HL-60 (cell line): ENCODE data around the gene ATP9B.
"Not testable (repeated sequence)": the region's sequence is repeated elsewhere in the genome, so short reads cannot be mapped to it uniquely, and the experiment has no call there.

Source experiments
- DNase-seq, 2 experiments: peaks; one replicate each; pipeline ENCODE4 v3.0.0-alpha.2; 2010 to 2020; ENCODE audit warnings: low read depth in 1 of 2, low spot score in 1 of 2
- H3K27ac ChIP-seq: fragments of 250-450 bp; sonication (Bioruptor Pico); replicated peaks from 2 replicates; pipeline ENCODE4 v1.5.1; 2020; ENCODE audit warnings: mild to moderate bottlenecking, moderate library complexity
- H3K27me3 ChIP-seq: fragments of 250-450 bp; sonication (Bioruptor Pico); 2 replicates; pipeline ENCODE4 v1.5.1; 2021; ENCODE audit warnings: mild to moderate bottlenecking, moderate library complexity; ENCODE audit not compliant: insufficient read depth, poor library complexity, severe bottlenecking
- H3K4me3 ChIP-seq: replicated peaks from 2 replicates; pipeline ENCODE4 v1.5.1; 2011; ENCODE audit warnings: mild to moderate bottlenecking, control low read depth, low read length; ENCODE audit not compliant: insufficient read depth
- CTCF ChIP-seq: IDR thresholded peaks from one replicate; pipeline ENCODE4 v1.5.1; 2011; ENCODE audit warnings: low read length, control low read depth, inconsistent platforms; ENCODE audit not compliant: insufficient read depth
- GABPA ChIP-seq: IDR thresholded peaks from 2 replicates; pipeline ENCODE4 v1.6.1; 2012; ENCODE audit warnings: low read depth
- POLR2AphosphoS5 ChIP-seq: IDR thresholded peaks from 2 replicates; pipeline ENCODE4 v1.6.1; 2012; ENCODE audit warnings: low read depth
- SPI1 ChIP-seq: IDR thresholded peaks from 2 replicates; pipeline ENCODE4 v1.6.1; 2012; ENCODE audit warnings: low read depth, mild to moderate bottlenecking, borderline replicate concordance
- TF ChIP-seq, protein P1 (sequence below): IDR thresholded peaks from 2 replicates; pipeline ENCODE4 v1.6.1; 2012; ENCODE audit warnings: low read depth; ENCODE audit not compliant: insufficient replicate concordance

Gene ATP9B

GRCh38 chr18:79283929-79284328 is 214.7 kb downstream of the ATP9B start:
- Histone ChIP-seq H3K4me3 (no peak overlapping the region), H3K27me3 (no peaks in the 10 kb centered on the region), H3K27ac (no peak overlapping the region)
- DNase-seq, result no peak
- TF ChIP-seq, protein P1, sequence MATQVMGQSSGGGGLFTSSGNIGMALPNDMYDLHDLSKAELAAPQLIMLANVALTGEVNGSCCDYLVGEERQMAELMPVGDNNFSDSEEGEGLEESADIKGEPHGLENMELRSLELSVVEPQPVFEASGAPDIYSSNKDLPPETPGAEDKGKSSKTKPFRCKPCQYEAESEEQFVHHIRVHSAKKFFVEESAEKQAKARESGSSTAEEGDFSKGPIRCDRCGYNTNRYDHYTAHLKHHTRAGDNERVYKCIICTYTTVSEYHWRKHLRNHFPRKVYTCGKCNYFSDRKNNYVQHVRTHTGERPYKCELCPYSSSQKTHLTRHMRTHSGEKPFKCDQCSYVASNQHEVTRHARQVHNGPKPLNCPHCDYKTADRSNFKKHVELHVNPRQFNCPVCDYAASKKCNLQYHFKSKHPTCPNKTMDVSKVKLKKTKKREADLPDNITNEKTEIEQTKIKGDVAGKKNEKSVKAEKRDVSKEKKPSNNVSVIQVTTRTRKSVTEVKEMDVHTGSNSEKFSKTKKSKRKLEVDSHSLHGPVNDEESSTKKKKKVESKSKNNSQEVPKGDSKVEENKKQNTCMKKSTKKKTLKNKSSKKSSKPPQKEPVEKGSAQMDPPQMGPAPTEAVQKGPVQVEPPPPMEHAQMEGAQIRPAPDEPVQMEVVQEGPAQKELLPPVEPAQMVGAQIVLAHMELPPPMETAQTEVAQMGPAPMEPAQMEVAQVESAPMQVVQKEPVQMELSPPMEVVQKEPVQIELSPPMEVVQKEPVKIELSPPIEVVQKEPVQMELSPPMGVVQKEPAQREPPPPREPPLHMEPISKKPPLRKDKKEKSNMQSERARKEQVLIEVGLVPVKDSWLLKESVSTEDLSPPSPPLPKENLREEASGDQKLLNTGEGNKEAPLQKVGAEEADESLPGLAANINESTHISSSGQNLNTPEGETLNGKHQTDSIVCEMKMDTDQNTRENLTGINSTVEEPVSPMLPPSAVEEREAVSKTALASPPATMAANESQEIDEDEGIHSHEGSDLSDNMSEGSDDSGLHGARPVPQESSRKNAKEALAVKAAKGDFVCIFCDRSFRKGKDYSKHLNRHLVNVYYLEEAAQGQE, result no peak
- TF ChIP-seq SPI1, result no peak
- no peak for TF ChIP-seq GABPA
- TF ChIP-seq CTCF, result no peak
- no peak for TF ChIP-seq POLR2AphosphoS5

DNA sequence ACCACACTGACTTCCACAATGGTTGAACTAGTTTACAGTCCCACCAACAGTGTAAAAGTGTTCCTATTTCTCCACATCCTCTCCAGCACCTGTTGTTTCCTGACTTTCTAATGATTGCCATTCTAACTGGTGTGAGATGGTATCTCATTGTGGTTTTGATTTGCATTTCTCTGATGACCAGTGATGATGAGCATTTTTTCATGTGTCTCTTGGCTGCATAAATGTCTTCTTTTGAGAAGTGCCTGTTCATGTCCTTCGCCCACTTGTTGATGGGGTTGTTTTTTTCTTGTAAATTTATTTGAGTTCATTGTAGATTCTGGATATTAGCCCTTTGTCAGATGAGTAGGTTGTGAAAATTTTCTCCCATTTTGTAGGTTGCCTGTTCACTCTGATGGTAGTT is 216.0 kb downstream of the ATP9B start:
- not testable (repeated sequence) for H3K27ac ChIP-seq, H3K4me3 ChIP-seq, DNase-seq, H3K27me3 ChIP-seq

GRCh38 chr18:79290409-79290808 is 221.2 kb downstream of the ATP9B start:
- not testable (repeated sequence) for H3K27ac ChIP-seq, H3K27me3 ChIP-seq, DNase-seq, H3K4me3 ChIP-seq

GRCh38 chr18:79290876-79291275 is 221.7 kb downstream of the ATP9B start:
- DNase-seq, result no peak
- H3K27me3 ChIP-seq, result no peaks in the 10 kb centered on the region
- TF ChIP-seq CTCF, result no peak
- no peak for TF ChIP-seq POLR2AphosphoS5
- TF ChIP-seq, protein P1, result no peak
- no peak for TF ChIP-seq GABPA
- TF ChIP-seq SPI1, result no peak

DNA sequence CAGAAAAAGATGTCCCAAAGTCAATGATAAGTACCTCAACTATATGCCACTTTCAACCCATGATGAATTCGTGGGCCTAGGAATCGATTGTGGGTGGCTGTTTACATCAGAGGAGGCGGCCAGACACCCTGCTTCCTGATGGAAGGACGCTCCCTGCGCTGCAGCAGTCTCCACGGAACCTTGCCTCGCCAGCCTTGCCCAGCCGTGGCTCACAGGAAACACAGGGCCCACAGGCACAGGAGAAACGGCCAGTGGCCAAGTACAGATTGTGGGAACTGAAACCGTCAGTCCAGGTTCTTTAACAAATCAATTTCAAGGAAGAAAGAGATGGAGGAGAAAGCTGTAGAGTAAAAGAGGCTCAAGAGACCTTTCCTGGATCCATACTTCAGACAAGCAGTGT is 225.0 kb downstream of the ATP9B start:
- no peak for TF ChIP-seq POLR2AphosphoS5
- no peak for TF ChIP-seq SPI1
- TF ChIP-seq GABPA, result no peak
- no peak for TF ChIP-seq CTCF
- TF ChIP-seq, protein P1, result no peak
- H3K4me3 ChIP-seq, result no peak overlapping the region

More at GRCh38 chr18:79290876-79291275, 221.7 kb downstream of the ATP9B start:
- no peak overlapping the region for H3K4me3 ChIP-seq
- H3K27ac ChIP-seq, result no peak overlapping the region

More for the DNA sequence above, 225.0 kb downstream of the ATP9B start:
- Histone ChIP-seq H3K27me3 (no peaks in the 10 kb centered on the region), H3K27ac (no peak overlapping the region)
- DNase-seq, result no peak
